HG03460 (cell line): ENCODE measurements around the gene RILP.
A peak's percentile ranks its signal among the peaks of the same experiment; 100 is the strongest.
"Not testable (repeated sequence)": the region's sequence is repeated elsewhere in the genome, so short reads cannot be mapped to it uniquely, and the experiment has no call there.

ENCODE experiments used
- ATAC-seq: cut with Tn5 transposase; IDR thresholded peaks from one replicate; pipeline ENCODE4 v1.9.1; 2021; ENCODE audit not compliant: unreplicated experiment

RILP gene

GRCh38 chr17:1649844-1650501 lies at the start of gene RILP:
TSS of gene RILP (minus strand) at chr17:1649866. CDS start at chr17:1649804, 62 bp downstream.
- ATAC-seq = no peak

GRCh38 chr17:1697681-1698080 lies 48.0 kb upstream of the RILP start:
- ATAC-seq = no peak

- no peak for ATAC-seq
Measured at GRCh38 chr17:1695365-1695764, 45.7 kb upstream of the RILP start.

GRCh38 chr17:1693339-1693738 lies 43.7 kb upstream of the RILP start:
- no peak for ATAC-seq

- ATAC-seq = no peak
Measured at GRCh38 chr17:1690544-1691221, 41.0 kb upstream of the RILP start.

- ATAC-seq = not testable (repeated sequence)
Measured at GRCh38 chr17:1688405-1688804, 38.7 kb upstream of the RILP start.

- no peak for ATAC-seq
Measured at GRCh38 chr17:1686086-1686485, 36.4 kb upstream of the RILP start.

GRCh38 chr17:1684378-1685189 lies 34.9 kb upstream of the RILP start, which contains the start of gene PRPF8:
TSS of gene PRPF8 (minus strand) at chr17:1684867. CDS start at chr17:1684571, 296 bp downstream.
- peak; percentile 98 for ATAC-seq

- no peak for ATAC-seq
Measured at GRCh38 chr17:1683459-1683858, 33.8 kb upstream of the RILP start.

- ATAC-seq = no peak
Measured at GRCh38 chr17:1676401-1676800, 26.7 kb upstream of the RILP start.

- no peak for ATAC-seq
Measured at GRCh38 chr17:1673041-1673785, 23.5 kb upstream of the RILP start.

GRCh38 chr17:1663934-1664333 lies 14.3 kb upstream of the RILP start:
- ATAC-seq = not testable (repeated sequence)

GRCh38 chr17:1661045-1661444 lies 11.4 kb upstream of the RILP start:
- ATAC-seq = no peak

- no peak for ATAC-seq
Measured at GRCh38 chr17:1658100-1658499, 8.4 kb upstream of the RILP start.

- ATAC-seq = no peak
Measured at GRCh38 chr17:1653735-1654134, 4.1 kb upstream of the RILP start.

GRCh38 chr17:1652794-1653193 lies 3.1 kb upstream of the RILP start:
- not testable (repeated sequence) for ATAC-seq

- no peak for ATAC-seq
Measured at GRCh38 chr17:1651559-1651844, 1.8 kb upstream of the RILP start.

- ATAC-seq = no peak
Measured at GRCh38 chr17:1650731-1651558, 1.3 kb upstream of the RILP start.

- ATAC-seq = peak; percentile 39
Measured at GRCh38 chr17:1648963-1649843, 463 bp downstream of the RILP start.
